Neural progenitor cell (in vitro differentiated cells): ENCODE results near the gene TREM2. TPM values are rescaled to one million over a fixed set of nuclear protein-coding genes. Genes with fewer than 3 reads are reported as not detected.

ENCODE experiments used
- DNase-seq: peaks from one replicate; pipeline ENCODE4 v3.0.0-alpha.2; 2016; ENCODE audit warnings: low spot score
- H2AFZ ChIP-seq: fragments of 200-600 bp; sonication (generic); replicated peaks from 2 replicates; pipeline ENCODE4 v1.6.1; 2016; ENCODE audit warnings: antibody characterized with exemption
- H3F3A ChIP-seq: fragments of 200-600 bp; sonication (generic); 2 replicates; pipeline ENCODE4 v1.6.1; 2016; ENCODE audit warnings: antibody characterized with exemption, low read depth
- H3K27ac ChIP-seq: fragments of 200-600 bp; sonication (generic); 2 replicates; pipeline ENCODE4 v1.5.1; 2016; ENCODE audit warnings: mild to moderate bottlenecking
- H3K27me3 ChIP-seq: fragments of 200-600 bp; sonication (generic); 2 replicates; pipeline ENCODE4 v1.6.1; 2016; ENCODE audit warnings: mild to moderate bottlenecking, moderate library complexity
- H3K36me3 ChIP-seq: fragments of 200-600 bp; sonication (generic); 2 replicates; pipeline ENCODE4 v1.5.1; 2016
- H3K4me1 ChIP-seq: fragments of 200-600 bp; sonication (generic); 2 replicates; pipeline ENCODE4 v1.6.1; 2016; ENCODE audit warnings: mixed run types
- H3K4me2 ChIP-seq: fragments of 200-600 bp; sonication (generic); 2 replicates; pipeline ENCODE4 v1.6.1; 2016
- H3K4me3 ChIP-seq: fragments of 200-600 bp; sonication (generic); 2 replicates; pipeline ENCODE4 v1.5.1; 2016
- H3K79me2 ChIP-seq: fragments of 200-600 bp; sonication (generic); 2 replicates; pipeline ENCODE4 v1.6.1; 2016; ENCODE audit warnings: low read depth
- H3K9ac ChIP-seq: fragments of 200-600 bp; sonication (generic); 2 replicates; pipeline ENCODE4 v1.6.1; 2016
- H3K9me3 ChIP-seq: fragments of 200-600 bp; sonication (generic); 2 replicates; pipeline ENCODE4 v1.5.1; 2016; ENCODE audit warnings: low read depth
- H4K20me1 ChIP-seq: fragments of 200-600 bp; sonication (generic); 2 replicates; pipeline ENCODE4 v1.6.1; 2016; ENCODE audit warnings: low read depth
- H3K27ac Mint-ChIP-seq: 3 replicates; pipeline ENCODE4 v1.8.0; 2021; ENCODE audit warnings: mixed read lengths
- H3K27me3 Mint-ChIP-seq: 2 replicates; pipeline ENCODE4 v1.8.0; 2022; ENCODE audit warnings: low read depth, mild to moderate bottlenecking, inconsistent platforms, moderate library complexity, mixed read lengths; ENCODE audit not compliant: insufficient read depth
- H3K36me3 Mint-ChIP-seq: 3 replicates; pipeline ENCODE4 v1.8.0; 2021; ENCODE audit warnings: mixed read lengths
- H3K4me1 Mint-ChIP-seq: 3 replicates; pipeline ENCODE4 v1.8.0; 2021; ENCODE audit warnings: mixed read lengths
- H3K4me3 Mint-ChIP-seq: 3 replicates; pipeline ENCODE4 v1.8.0; 2021; ENCODE audit warnings: mild to moderate bottlenecking, moderate library complexity, mixed read lengths
- H3K9me3 Mint-ChIP-seq: 3 replicates; pipeline ENCODE4 v1.8.0; 2020; ENCODE audit warnings: mixed read lengths
- EZH2 ChIP-seq: fragments of 200-600 bp; sonication (generic); IDR thresholded peaks from 2 replicates; pipeline ENCODE4 v1.6.1; 2017; ENCODE audit warnings: antibody characterized with exemption, mild to moderate bottlenecking, moderate library complexity
- EZH2phosphoT487 ChIP-seq: fragments of 200-600 bp; sonication (generic); IDR thresholded peaks from 2 replicates; pipeline ENCODE4 v1.6.1; 2017; ENCODE audit warnings: antibody characterized with exemption
- total RNA-seq: library from RNA; depleted of rRNA; stranded (reverse); fragments of >200 nt; gene quantifications from 2 replicates; pipeline ENCODE4 v1.2.3, GENCODE V29; 2015; ENCODE audit warnings: low replicate concordance
- TF ChIP-seq, protein P1 (sequence below): fragments of 200-600 bp; sonication (generic); IDR thresholded peaks from 2 replicates; pipeline ENCODE4 v1.5.1; 2017; ENCODE audit warnings: antibody characterized with exemption, mild to moderate bottlenecking

The TREM2 gene
- total RNA-seq, 1 donor from 2014 or later: not detected

- H3K36me3 Mint-ChIP-seq: no peaks in the 10 kb centered on the region
- no peaks in the 10 kb centered on the region for H4K20me1 ChIP-seq
- no peaks in the 10 kb centered on the region for H3K9me3 ChIP-seq
- no peaks in the 10 kb centered on the region for H3K4me1 ChIP-seq
- no peak overlapping the region for H3K27ac Mint-ChIP-seq
- no peak overlapping the region for H3K9ac ChIP-seq
- H2AFZ ChIP-seq: no peak overlapping the region
- no peaks in the 10 kb centered on the region for H3K36me3 ChIP-seq
- H3K4me2 ChIP-seq: no peak overlapping the region
- TF ChIP-seq, protein P1, sequence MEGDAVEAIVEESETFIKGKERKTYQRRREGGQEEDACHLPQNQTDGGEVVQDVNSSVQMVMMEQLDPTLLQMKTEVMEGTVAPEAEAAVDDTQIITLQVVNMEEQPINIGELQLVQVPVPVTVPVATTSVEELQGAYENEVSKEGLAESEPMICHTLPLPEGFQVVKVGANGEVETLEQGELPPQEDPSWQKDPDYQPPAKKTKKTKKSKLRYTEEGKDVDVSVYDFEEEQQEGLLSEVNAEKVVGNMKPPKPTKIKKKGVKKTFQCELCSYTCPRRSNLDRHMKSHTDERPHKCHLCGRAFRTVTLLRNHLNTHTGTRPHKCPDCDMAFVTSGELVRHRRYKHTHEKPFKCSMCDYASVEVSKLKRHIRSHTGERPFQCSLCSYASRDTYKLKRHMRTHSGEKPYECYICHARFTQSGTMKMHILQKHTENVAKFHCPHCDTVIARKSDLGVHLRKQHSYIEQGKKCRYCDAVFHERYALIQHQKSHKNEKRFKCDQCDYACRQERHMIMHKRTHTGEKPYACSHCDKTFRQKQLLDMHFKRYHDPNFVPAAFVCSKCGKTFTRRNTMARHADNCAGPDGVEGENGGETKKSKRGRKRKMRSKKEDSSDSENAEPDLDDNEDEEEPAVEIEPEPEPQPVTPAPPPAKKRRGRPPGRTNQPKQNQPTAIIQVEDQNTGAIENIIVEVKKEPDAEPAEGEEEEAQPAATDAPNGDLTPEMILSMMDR: no peak
- TF ChIP-seq EZH2: no peak
- TF ChIP-seq EZH2phosphoT487: no peak
- H3F3A ChIP-seq: no peaks in the 10 kb centered on the region
- H3K4me3 Mint-ChIP-seq: no peak overlapping the region
- H3K27me3 ChIP-seq: no peaks in the 10 kb centered on the region
- no peaks in the 10 kb centered on the region for H3K9me3 Mint-ChIP-seq
- H3K27ac ChIP-seq: no peak overlapping the region
- H3K4me3 ChIP-seq: no peak overlapping the region
- H3K79me2 ChIP-seq: no peaks in the 10 kb centered on the region
- no peaks in the 10 kb centered on the region for H3K4me1 Mint-ChIP-seq
- peaks cover 3% of the 10 kb centered on the region for H3K27me3 Mint-ChIP-seq
- peak; percentile 66 for DNase-seq
Measured at GRCh38 chr6:41167173-41167963, 4.5 kb upstream of the TREM2 start.

DNA sequence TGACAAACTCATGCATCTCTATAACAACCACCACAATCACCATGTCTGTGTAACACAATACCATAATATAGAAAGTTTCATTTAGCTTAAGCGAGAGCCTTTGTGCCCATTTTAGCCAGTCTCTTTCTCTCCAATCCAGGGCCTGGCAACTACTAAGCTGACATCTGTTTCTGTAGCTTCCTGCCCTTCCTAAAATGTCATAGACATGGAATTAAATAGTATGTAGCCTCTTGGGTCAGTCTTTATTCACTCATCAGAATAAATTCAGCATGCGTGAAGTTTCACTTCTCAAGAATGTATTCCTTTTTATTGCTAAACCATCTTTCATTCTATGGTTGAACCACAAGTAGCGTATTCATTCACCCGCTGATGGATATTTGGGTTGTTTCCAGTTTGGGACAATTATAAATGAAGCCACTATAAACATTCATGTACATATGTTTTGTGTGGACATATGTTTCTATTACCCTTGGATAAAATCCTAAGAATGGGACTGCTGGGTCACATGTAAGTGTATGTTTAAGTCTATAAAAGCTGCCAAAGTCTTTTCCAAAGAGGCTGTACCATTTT lies 1.7 kb upstream of the TREM2 start:
- Mint-ChIP-seq H3K36me3 (no peaks in the 10 kb centered on the region), H3K4me1 (no peaks in the 10 kb centered on the region), H3K4me3 (no peak overlapping the region), H3K9me3 (no peaks in the 10 kb centered on the region), H3K27ac (no peak overlapping the region), H3K27me3 (no peaks in the 10 kb centered on the region)
- no peak for DNase-seq
- no peak for TF ChIP-seq EZH2
- TF ChIP-seq, protein P1: no peak
- TF ChIP-seq EZH2phosphoT487: no peak
- no peaks in the 10 kb centered on the region for H3K9me3 ChIP-seq
- no peaks in the 10 kb centered on the region for H3K36me3 ChIP-seq
- H3K27ac ChIP-seq: no peak overlapping the region
- no peak overlapping the region for H3K4me2 ChIP-seq
- H3K9ac ChIP-seq: no peak overlapping the region
- no peaks in the 10 kb centered on the region for H4K20me1 ChIP-seq
- no peaks in the 10 kb centered on the region for H3F3A ChIP-seq
- no peaks in the 10 kb centered on the region for H3K4me1 ChIP-seq
- no peak overlapping the region for H2AFZ ChIP-seq
- no peaks in the 10 kb centered on the region for H3K79me2 ChIP-seq
- no peak overlapping the region for H3K4me3 ChIP-seq
- H3K27me3 ChIP-seq: no peaks in the 10 kb centered on the region

DNA sequence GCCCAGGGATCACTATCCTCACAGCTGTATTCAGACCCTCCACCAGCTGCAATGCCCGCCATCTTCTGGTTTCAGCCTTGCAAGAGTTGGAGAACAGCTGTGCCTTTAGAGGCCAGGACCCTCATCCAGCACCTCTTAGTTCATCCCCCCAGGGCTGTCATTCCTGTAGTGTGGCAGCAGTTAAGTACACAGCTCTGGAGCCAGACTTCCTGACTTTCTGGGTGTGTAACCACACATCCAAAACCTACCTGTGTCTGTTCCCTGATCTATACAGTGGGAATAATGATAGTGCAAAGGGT lies 452 bp upstream of the TREM2 start:
- Histone ChIP-seq H3K27me3 (no peaks in the 10 kb centered on the region), H3K36me3 (no peaks in the 10 kb centered on the region), H3K4me1 (no peaks in the 10 kb centered on the region), H3K79me2 (no peaks in the 10 kb centered on the region), H3K9me3 (no peaks in the 10 kb centered on the region), H3K4me3 (no peak overlapping the region), H3K4me2 (no peak overlapping the region), H3K9ac (no peak overlapping the region), H2AFZ (no peak overlapping the region), H4K20me1 (no peaks in the 10 kb centered on the region), H3F3A (no peaks in the 10 kb centered on the region), H3K27ac (no peak overlapping the region)
- Mint-ChIP-seq H3K27me3 (peaks cover 3% of the 10 kb centered on the region), H3K36me3 (no peaks in the 10 kb centered on the region), H3K9me3 (no peaks in the 10 kb centered on the region), H3K27ac (no peak overlapping the region), H3K4me3 (no peak overlapping the region), H3K4me1 (no peaks in the 10 kb centered on the region)
- TF ChIP-seq EZH2 (no peak), EZH2phosphoT487 (no peak)
- TF ChIP-seq, protein P1: no peak
- DNase-seq: no peak
